HL-60 (cell line): ENCODE measurements around the gene TAF1C.

Experiments
- DNase-seq, 2 experiments: peaks; one replicate each; pipeline ENCODE4 v3.0.0-alpha.2; 2010 to 2020; ENCODE audit warnings: low read depth in 1 of 2, low spot score in 1 of 2
- H3K27ac ChIP-seq: fragments of 250-450 bp; sonication (Bioruptor Pico); replicated peaks from 2 replicates; pipeline ENCODE4 v1.5.1; 2020; ENCODE audit warnings: mild to moderate bottlenecking, moderate library complexity
- H3K27me3 ChIP-seq: fragments of 250-450 bp; sonication (Bioruptor Pico); 2 replicates; pipeline ENCODE4 v1.5.1; 2021; ENCODE audit warnings: mild to moderate bottlenecking, moderate library complexity; ENCODE audit not compliant: insufficient read depth, poor library complexity, severe bottlenecking
- H3K4me3 ChIP-seq: replicated peaks from 2 replicates; pipeline ENCODE4 v1.5.1; 2011; ENCODE audit warnings: mild to moderate bottlenecking, control low read depth, low read length; ENCODE audit not compliant: insufficient read depth
- GABPA ChIP-seq: IDR thresholded peaks from 2 replicates; pipeline ENCODE4 v1.6.1; 2012; ENCODE audit warnings: low read depth
- POLR2AphosphoS5 ChIP-seq: IDR thresholded peaks from 2 replicates; pipeline ENCODE4 v1.6.1; 2012; ENCODE audit warnings: low read depth
- SPI1 ChIP-seq: IDR thresholded peaks from 2 replicates; pipeline ENCODE4 v1.6.1; 2012; ENCODE audit warnings: low read depth, mild to moderate bottlenecking, borderline replicate concordance
- TF ChIP-seq, protein P1 (sequence below): IDR thresholded peaks from 2 replicates; pipeline ENCODE4 v1.6.1; 2012; ENCODE audit warnings: low read depth; ENCODE audit not compliant: insufficient replicate concordance
- TF ChIP-seq, protein P2 (sequence below): IDR thresholded peaks from one replicate; pipeline ENCODE4 v1.5.1; 2011; ENCODE audit warnings: low read length, control low read depth, inconsistent platforms; ENCODE audit not compliant: insufficient read depth

Gene TAF1C

DNA sequence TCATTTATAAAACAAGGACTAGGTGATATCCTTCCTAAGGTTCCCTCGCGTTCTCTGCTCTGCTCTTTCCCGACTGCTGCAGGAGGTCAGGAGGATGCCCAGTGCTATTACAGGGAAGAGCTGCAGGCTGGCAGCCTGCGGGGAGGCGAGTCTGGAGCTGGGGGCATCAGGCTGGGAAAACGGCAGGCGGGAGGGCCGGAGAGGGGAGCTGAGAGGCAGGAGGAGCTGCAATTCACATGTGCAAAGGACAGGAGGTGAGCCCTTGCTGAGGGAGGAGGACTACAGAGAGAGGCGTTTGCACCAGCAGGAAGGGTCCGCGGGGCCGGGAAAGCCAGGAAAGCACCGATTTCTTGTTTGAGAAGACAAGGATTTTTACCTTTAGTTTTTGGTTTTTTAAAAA lies 12.2 kb upstream of the TAF1C start:
- Histone ChIP-seq H3K27me3 (peaks cover 2% of the 10 kb centered on the region), H3K27ac (no peak overlapping the region; the same call in 1 of the 2 replicates), H3K4me3 (no peak overlapping the region)
- TF ChIP-seq, protein P1, sequence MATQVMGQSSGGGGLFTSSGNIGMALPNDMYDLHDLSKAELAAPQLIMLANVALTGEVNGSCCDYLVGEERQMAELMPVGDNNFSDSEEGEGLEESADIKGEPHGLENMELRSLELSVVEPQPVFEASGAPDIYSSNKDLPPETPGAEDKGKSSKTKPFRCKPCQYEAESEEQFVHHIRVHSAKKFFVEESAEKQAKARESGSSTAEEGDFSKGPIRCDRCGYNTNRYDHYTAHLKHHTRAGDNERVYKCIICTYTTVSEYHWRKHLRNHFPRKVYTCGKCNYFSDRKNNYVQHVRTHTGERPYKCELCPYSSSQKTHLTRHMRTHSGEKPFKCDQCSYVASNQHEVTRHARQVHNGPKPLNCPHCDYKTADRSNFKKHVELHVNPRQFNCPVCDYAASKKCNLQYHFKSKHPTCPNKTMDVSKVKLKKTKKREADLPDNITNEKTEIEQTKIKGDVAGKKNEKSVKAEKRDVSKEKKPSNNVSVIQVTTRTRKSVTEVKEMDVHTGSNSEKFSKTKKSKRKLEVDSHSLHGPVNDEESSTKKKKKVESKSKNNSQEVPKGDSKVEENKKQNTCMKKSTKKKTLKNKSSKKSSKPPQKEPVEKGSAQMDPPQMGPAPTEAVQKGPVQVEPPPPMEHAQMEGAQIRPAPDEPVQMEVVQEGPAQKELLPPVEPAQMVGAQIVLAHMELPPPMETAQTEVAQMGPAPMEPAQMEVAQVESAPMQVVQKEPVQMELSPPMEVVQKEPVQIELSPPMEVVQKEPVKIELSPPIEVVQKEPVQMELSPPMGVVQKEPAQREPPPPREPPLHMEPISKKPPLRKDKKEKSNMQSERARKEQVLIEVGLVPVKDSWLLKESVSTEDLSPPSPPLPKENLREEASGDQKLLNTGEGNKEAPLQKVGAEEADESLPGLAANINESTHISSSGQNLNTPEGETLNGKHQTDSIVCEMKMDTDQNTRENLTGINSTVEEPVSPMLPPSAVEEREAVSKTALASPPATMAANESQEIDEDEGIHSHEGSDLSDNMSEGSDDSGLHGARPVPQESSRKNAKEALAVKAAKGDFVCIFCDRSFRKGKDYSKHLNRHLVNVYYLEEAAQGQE, result no peak
- TF ChIP-seq SPI1 (no peak), GABPA (no peak)
- DNase-seq, result no peak

DNA sequence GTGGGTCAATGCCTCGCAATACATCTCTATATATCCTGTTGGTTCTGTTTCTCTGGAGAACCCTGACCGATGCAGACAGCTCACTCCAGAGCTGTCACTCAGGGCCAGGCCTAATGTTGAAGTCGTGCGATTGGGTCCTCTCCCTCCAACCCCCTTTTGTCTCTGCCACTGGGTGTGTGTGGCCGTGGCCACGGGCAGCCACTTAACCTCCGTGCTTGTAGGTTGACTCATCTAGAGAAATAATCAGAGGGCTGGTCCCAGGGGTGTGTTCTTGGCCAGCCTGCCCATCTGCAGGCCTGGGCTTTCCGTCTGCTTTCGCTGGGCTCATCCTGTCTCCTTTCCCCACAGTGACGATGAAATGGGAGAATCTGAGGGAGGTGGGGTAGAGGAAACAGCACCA lies 11.5 kb upstream of the TAF1C start:
- TF ChIP-seq GABPA (no peak), POLR2AphosphoS5 (no peak), SPI1 (no peak)
- TF ChIP-seq, protein P1, result no peak
- TF ChIP-seq, protein P2, sequence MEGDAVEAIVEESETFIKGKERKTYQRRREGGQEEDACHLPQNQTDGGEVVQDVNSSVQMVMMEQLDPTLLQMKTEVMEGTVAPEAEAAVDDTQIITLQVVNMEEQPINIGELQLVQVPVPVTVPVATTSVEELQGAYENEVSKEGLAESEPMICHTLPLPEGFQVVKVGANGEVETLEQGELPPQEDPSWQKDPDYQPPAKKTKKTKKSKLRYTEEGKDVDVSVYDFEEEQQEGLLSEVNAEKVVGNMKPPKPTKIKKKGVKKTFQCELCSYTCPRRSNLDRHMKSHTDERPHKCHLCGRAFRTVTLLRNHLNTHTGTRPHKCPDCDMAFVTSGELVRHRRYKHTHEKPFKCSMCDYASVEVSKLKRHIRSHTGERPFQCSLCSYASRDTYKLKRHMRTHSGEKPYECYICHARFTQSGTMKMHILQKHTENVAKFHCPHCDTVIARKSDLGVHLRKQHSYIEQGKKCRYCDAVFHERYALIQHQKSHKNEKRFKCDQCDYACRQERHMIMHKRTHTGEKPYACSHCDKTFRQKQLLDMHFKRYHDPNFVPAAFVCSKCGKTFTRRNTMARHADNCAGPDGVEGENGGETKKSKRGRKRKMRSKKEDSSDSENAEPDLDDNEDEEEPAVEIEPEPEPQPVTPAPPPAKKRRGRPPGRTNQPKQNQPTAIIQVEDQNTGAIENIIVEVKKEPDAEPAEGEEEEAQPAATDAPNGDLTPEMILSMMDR, result no peak
- Histone ChIP-seq H3K4me3 (no peak overlapping the region), H3K27ac (no peak overlapping the region), H3K27me3 (peaks cover 2% of the 10 kb centered on the region)
- no peak for DNase-seq

DNA sequence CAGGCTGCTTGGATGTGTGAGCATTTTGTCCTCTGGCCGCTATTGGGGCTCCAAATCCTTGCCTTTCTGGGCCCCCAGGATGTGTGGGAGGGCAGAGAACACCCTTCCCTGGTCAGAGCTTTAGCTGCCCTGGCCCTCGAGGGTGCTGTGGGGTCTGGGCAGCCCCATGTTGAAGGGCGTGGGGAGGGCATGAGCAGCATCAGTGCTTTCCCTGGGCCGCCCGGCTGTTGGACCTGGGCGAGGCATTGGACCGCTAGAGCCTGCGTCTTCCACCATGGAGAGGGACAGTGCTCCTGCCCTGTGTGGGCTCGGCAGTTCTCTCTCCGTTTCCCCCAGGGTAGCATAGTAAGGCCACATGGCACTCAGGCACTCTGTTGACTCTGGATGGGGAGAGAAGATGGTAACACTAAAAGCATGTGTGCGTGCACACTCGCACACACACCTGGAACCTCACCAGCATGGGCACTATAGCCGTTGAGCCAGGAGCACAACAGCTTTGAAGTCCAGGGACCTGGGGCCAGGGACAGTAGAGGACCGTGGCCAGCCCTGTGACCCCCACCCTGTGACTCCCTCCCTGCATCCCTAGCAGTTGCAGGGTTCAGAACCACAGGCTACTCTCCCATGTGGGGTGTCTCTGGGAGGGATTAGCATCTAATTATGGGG lies 10.7 kb upstream of the TAF1C start:
- DNase-seq, result no peak
- Histone ChIP-seq H3K4me3 (no peak overlapping the region), H3K27me3 (peaks cover 2% of the 10 kb centered on the region), H3K27ac (no peak overlapping the region)
- TF ChIP-seq POLR2AphosphoS5 (no peak), GABPA (no peak), SPI1 (no peak)
- TF ChIP-seq, protein P2, result no peak
- TF ChIP-seq, protein P1, result no peak
